Osteocyte (in vitro differentiated cells): Measurements from ENCODE around the gene STIMATE. TPM values are rescaled to one million over a fixed set of nuclear protein-coding genes. Genes with fewer than 3 reads are reported as not detected.

Experiments
- DNase-seq: peaks from one replicate; pipeline ENCODE4 v3.0.0; 2021; ENCODE audit warnings: mixed read lengths; ENCODE audit not compliant: unreplicated experiment; ENCODE audit errors: extremely low spot score
- H3K27ac Mint-ChIP-seq: one replicate; pipeline ENCODE4 v1.8.0; 2021; ENCODE audit warnings: mild to moderate bottlenecking, mixed read lengths; ENCODE audit not compliant: unreplicated experiment
- H3K27me3 Mint-ChIP-seq: one replicate; pipeline ENCODE4 v1.8.0; 2021; ENCODE audit warnings: mixed read lengths; ENCODE audit not compliant: unreplicated experiment
- H3K36me3 Mint-ChIP-seq: one replicate; pipeline ENCODE4 v1.8.0; 2021; ENCODE audit warnings: mixed read lengths; ENCODE audit not compliant: unreplicated experiment
- H3K4me1 Mint-ChIP-seq: one replicate; pipeline ENCODE4 v1.8.0; 2021; ENCODE audit warnings: mixed read lengths; ENCODE audit not compliant: unreplicated experiment
- H3K4me3 Mint-ChIP-seq: one replicate; pipeline ENCODE4 v1.8.0; 2021; ENCODE audit warnings: mild to moderate bottlenecking, moderate library complexity, mixed read lengths; ENCODE audit not compliant: unreplicated experiment
- H3K9me3 Mint-ChIP-seq: one replicate; pipeline ENCODE4 v1.8.0; 2021; ENCODE audit warnings: mixed read lengths; ENCODE audit not compliant: unreplicated experiment
- CTCF ChIP-seq: fragments of 200-600 bp; sonication (generic); IDR thresholded peaks from 2 replicates; pipeline ENCODE4 v1.5.0; 2021; ENCODE audit warnings: antibody characterized with exemption, mild to moderate bottlenecking, moderate library complexity
- total RNA-seq: library from RNA; stranded (reverse); gene quantifications from 2 replicates; pipeline ENCODE4 v1.2.1, GENCODE V29; 2021

Gene STIMATE
- total RNA-seq, 1 donor from 2014 or later: 25.3 TPM

- no peak for TF ChIP-seq CTCF
- Mint-ChIP-seq H3K4me3 (peak overlapping the region; percentile 90), H3K27me3 (no peaks in the 10 kb centered on the region), H3K27ac (no peak overlapping the region), H3K4me1 (peaks cover 39% of the 10 kb centered on the region), H3K36me3 (peaks cover 7% of the 10 kb centered on the region), H3K9me3 (no peaks in the 10 kb centered on the region)
- DNase-seq: peak; percentile 17
Observed at GRCh38 chr3:52895418-52895817, 1.9 kb downstream of the STIMATE start.

GRCh38 chr3:52894756-52895155, 2.6 kb downstream of the STIMATE start:
- Mint-ChIP-seq H3K4me1 (peaks cover 39% of the 10 kb centered on the region), H3K4me3 (no peak overlapping the region), H3K9me3 (no peaks in the 10 kb centered on the region), H3K27me3 (no peaks in the 10 kb centered on the region), H3K27ac (no peak overlapping the region), H3K36me3 (peaks cover 7% of the 10 kb centered on the region)
- no peak for TF ChIP-seq CTCF
- peak; percentile 75 for DNase-seq

- no peak overlapping the region for H3K4me3 Mint-ChIP-seq
Observed at GRCh38 chr3:52893723-52894122, 3.6 kb downstream of the STIMATE start.

GRCh38 chr3:52892625-52893311, 4.6 kb downstream of the STIMATE start:
- peak; percentile 25 for DNase-seq
- no peak overlapping the region for H3K4me3 Mint-ChIP-seq
- H3K27ac Mint-ChIP-seq: peak overlapping the region; percentile 47
- peak; percentile 13 for TF ChIP-seq CTCF
- H3K36me3 Mint-ChIP-seq: peaks cover 7% of the 10 kb centered on the region
- H3K9me3 Mint-ChIP-seq: no peaks in the 10 kb centered on the region
- H3K27me3 Mint-ChIP-seq: no peaks in the 10 kb centered on the region
- peaks cover 34% of the 10 kb centered on the region for H3K4me1 Mint-ChIP-seq

More at GRCh38 chr3:52893723-52894122, 3.6 kb downstream of the STIMATE start:
- H3K27ac Mint-ChIP-seq: no peak overlapping the region
- TF ChIP-seq CTCF: no peak
- no peaks in the 10 kb centered on the region for H3K9me3 Mint-ChIP-seq
- H3K36me3 Mint-ChIP-seq: peaks cover 7% of the 10 kb centered on the region
- peaks cover 39% of the 10 kb centered on the region for H3K4me1 Mint-ChIP-seq
- peak; percentile 51 for DNase-seq
- no peaks in the 10 kb centered on the region for H3K27me3 Mint-ChIP-seq

GRCh38 chr3:52892290-52892624, 5.1 kb downstream of the STIMATE start:
- Mint-ChIP-seq H3K27ac (peak overlapping the region; percentile 75), H3K36me3 (peaks cover 7% of the 10 kb centered on the region), H3K9me3 (no peaks in the 10 kb centered on the region), H3K27me3 (no peaks in the 10 kb centered on the region), H3K4me1 (peaks cover 34% of the 10 kb centered on the region), H3K4me3 (no peak overlapping the region)
- DNase-seq: peak; percentile 21
- no peak for TF ChIP-seq CTCF
